Upper lobe of left lung (tissue), 4 donors: ENCODE measurements around the gene ICE1.
A peak's percentile ranks its signal among the peaks of the same experiment; 100 is the strongest.

ENCODE experiments used
- EP300 ChIP-seq, 4 donors: sonication (generic); formaldehyde crosslinking; IDR thresholded peaks; one replicate each; pipeline ENCODE4 v1.5.1; 2017; ENCODE audit warnings: antibody characterized with exemption in 4 of 4, control low read depth in 2 of 4
- POLR2A ChIP-seq, 4 donors: fragments of 450-650 bp; IDR thresholded peaks; one replicate each; pipeline ENCODE4 v1.5.1; 2016 to 2017; ENCODE audit warnings: antibody characterized with exemption in 4 of 4, mild to moderate bottlenecking in 2 of 4
- POLR2AphosphoS5 ChIP-seq, 2 donors: sonication (generic); formaldehyde crosslinking; IDR thresholded peaks; one replicate each; pipeline ENCODE4 v1.5.1; 2017; ENCODE audit warnings: antibody characterized with exemption in 2 of 2
- TF ChIP-seq, protein P1 (sequence below), 6 experiments: fragments of 450-650 bp in 4 of 6; fragments of 200-600 bp in 2 of 6; sonication (generic) in 2 of 6; IDR thresholded peaks; one replicate each; pipeline ENCODE4 v1.5.1; 2016 to 2019; ENCODE audit warnings: antibody characterized with exemption in 6 of 6

- TF ChIP-seq, protein P1, sequence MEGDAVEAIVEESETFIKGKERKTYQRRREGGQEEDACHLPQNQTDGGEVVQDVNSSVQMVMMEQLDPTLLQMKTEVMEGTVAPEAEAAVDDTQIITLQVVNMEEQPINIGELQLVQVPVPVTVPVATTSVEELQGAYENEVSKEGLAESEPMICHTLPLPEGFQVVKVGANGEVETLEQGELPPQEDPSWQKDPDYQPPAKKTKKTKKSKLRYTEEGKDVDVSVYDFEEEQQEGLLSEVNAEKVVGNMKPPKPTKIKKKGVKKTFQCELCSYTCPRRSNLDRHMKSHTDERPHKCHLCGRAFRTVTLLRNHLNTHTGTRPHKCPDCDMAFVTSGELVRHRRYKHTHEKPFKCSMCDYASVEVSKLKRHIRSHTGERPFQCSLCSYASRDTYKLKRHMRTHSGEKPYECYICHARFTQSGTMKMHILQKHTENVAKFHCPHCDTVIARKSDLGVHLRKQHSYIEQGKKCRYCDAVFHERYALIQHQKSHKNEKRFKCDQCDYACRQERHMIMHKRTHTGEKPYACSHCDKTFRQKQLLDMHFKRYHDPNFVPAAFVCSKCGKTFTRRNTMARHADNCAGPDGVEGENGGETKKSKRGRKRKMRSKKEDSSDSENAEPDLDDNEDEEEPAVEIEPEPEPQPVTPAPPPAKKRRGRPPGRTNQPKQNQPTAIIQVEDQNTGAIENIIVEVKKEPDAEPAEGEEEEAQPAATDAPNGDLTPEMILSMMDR (IDR thresholded peaks at IDR 0.05): peak in 5 of 6 experiments; percentile 41 to 48 (median 45)
- no peak for TF ChIP-seq POLR2A (IDR thresholded peaks at IDR 0.05)
- TF ChIP-seq EP300 (IDR thresholded peaks at IDR 0.05): no peak
- TF ChIP-seq POLR2AphosphoS5 (IDR thresholded peaks at IDR 0.05): no peak
Measured at GRCh38 chr5:5497152-5497788, 74.8 kb downstream of the ICE1 start.
